NCI-H2081 treated with DMSO at 0.1 percent for 48 hours (cell line): Measurements from ENCODE around the gene ATP5MG.
"Not testable (repeated sequence)": the region's sequence is repeated elsewhere in the genome, so short reads cannot be mapped to it uniquely, and the experiment has no call there.

Source experiments
- DNase-seq: peaks from one replicate; lab custom pipeline; 2025; lab: John Stamatoyannopoulos, UW

The ATP5MG gene

GRCh38 chr11:118410055-118410745 lies 8.8 kb downstream of the ATP5MG start:
- no peak for DNase-seq

- DNase-seq: no peak
These were observed 10.1 kb downstream of the ATP5MG start for GRCh38 chr11:118411530-118411929.

GRCh38 chr11:118412921-118413320 lies 11.5 kb downstream of the ATP5MG start:
- no peak for DNase-seq

GRCh38 chr11:118415062-118415738 lies 13.8 kb downstream of the ATP5MG start:
- DNase-seq: no peak

- no peak for DNase-seq
These were observed 14.3 kb downstream of the ATP5MG start for GRCh38 chr11:118415739-118416068.

GRCh38 chr11:118416900-118417299 lies 15.5 kb downstream of the ATP5MG start:
- DNase-seq: not testable (repeated sequence)

GRCh38 chr11:118417801-118418200 lies 16.4 kb downstream of the ATP5MG start:
- no peak for DNase-seq

- DNase-seq: no peak
These were observed 17.4 kb downstream of the ATP5MG start for GRCh38 chr11:118418766-118419165.

GRCh38 chr11:118427707-118428106 lies 26.3 kb downstream of the ATP5MG start:
- DNase-seq: no peak

- no peak for DNase-seq
These were observed 29.6 kb downstream of the ATP5MG start for GRCh38 chr11:118430956-118431355.

GRCh38 chr11:118434123-118434552 lies 32.7 kb downstream of the ATP5MG start:
- DNase-seq: no peak

GRCh38 chr11:118434553-118435289 lies 33.3 kb downstream of the ATP5MG start:
- no peak for DNase-seq

- peak; percentile 78 for DNase-seq
These were observed 34.0 kb downstream of the ATP5MG start for GRCh38 chr11:118435290-118435892.

- peak; percentile 84 for DNase-seq
These were observed 34.7 kb downstream of the ATP5MG start, which contains the start of gene KMT2A for GRCh38 chr11:118435893-118436624. TSS of gene KMT2A (plus strand) at chr11:118436492. CDS start at chr11:118436513, 21 bp downstream.

- no peak for DNase-seq
These were observed 35.3 kb downstream of the ATP5MG start for GRCh38 chr11:118436639-118437207.

- DNase-seq: no peak
These were observed 36.1 kb downstream of the ATP5MG start for GRCh38 chr11:118437208-118438125.

- DNase-seq: no peak
These were observed 37.0 kb downstream of the ATP5MG start for GRCh38 chr11:118438314-118438931.

- DNase-seq: no peak
These were observed 38.2 kb downstream of the ATP5MG start for GRCh38 chr11:118439646-118440045.

- DNase-seq: no peak
These were observed 40.4 kb downstream of the ATP5MG start for GRCh38 chr11:118441770-118442275.

GRCh38 chr11:118442301-118442700 lies 40.9 kb downstream of the ATP5MG start:
- DNase-seq: no peak
